ENCODE measurements around the gene FTO.

Gene FTO

DNA sequence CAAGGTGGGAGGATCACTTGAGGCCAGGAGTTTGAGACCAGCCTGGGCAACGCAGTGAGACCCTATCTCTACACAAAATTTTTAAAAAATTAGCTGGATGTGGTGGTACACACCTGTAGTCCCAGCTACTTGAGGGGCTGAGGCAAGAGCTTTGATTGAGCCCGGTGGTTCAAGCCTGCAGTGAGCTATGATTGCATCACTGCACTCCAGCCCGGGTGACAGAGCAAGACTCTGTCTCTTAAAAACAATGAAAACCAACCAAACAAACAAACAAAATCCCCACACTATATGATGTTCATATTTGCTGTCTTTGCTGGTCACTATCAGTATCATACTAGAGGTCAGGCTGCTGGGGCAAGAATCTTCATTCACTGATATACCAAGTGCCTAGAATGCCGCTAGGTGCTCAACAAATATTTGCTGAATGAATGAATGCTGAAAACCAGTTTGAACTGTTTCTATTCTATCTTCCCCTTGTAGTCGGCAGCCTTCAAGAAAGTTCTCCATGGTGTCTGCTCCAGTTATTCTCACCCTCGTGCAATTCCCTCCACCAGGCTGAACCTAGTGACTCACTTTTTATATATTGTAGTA is 455.6 kb downstream of the FTO start:
- DNase-seq (ENCODE audit: low spot score) = no peak

DNA sequence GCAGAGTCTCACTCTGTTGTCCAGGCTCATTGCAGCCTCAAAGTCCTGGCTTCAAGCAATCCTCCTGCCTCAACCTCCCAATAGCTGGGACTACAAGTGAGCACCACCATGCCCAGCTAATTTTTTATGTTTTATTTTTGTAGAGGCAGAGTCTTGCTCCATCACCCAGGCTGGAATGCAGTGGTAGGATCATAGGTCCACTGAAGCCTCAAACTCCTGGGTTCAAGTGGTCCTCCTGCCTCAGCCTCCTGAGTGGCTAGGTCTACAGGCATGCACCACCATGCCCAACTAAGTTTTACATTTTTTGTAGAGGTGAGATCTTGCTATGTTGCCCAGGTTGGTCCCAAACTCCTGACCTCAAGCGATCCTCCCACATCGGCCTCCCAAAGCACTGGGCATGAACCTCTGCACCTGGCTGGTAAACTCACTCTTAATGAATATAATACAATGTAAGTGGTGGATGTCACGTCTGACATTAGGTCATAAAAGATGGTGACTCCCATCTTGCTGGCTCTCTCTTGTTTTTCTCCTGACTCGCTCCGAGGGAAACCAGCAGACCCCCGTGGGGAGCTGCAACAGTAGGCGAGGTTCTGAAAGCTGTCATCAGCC is 456.4 kb downstream of the FTO start:
- no peak for DNase-seq (ENCODE audit: low spot score)

DNA sequence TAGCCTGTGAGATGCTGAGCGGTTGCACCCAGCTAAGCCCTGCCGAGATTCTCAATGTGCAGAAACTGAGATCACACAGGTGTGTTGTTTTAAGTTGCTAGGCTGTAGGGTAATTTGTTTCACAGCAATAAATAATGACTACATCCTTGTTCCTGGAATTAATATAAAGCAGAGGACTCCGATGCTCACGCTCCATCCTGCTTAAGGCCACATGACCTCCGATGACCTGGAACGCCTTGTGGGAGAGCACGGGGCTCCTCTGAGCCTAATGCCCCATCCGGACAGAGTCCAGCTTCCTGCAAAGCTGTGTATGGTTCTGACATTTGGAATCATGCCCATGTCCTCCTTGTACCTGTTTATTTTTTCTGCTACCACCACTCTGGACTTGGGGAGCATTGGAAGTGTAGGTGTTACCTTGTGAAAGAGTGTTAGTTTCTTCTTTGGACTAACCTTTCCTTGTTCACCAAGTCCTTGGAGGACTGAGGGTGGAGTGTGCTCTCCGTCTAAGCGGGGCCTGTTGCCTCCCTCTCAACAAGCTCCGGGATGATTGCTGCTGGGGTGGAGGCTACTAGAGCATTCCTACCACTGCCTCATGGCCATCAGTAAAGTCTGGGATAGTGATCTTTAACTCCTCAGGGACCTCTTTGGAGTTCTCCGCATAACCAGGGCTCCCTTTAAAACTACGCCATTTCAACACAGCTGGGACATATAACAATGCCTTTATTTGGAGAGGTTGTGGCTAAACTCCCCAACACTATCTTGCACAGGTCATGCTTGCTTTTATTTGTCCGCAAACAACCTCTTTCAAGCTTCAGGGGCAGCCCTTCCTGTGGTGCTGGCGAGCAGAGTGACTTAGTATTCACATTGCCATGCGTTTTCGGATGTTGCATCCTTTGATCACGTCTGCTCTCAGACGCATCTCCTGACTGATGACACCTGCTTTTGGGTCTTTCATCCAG is 457.3 kb downstream of the FTO start:
- DNase-seq (ENCODE audit: low spot score) = no peak

DNA sequence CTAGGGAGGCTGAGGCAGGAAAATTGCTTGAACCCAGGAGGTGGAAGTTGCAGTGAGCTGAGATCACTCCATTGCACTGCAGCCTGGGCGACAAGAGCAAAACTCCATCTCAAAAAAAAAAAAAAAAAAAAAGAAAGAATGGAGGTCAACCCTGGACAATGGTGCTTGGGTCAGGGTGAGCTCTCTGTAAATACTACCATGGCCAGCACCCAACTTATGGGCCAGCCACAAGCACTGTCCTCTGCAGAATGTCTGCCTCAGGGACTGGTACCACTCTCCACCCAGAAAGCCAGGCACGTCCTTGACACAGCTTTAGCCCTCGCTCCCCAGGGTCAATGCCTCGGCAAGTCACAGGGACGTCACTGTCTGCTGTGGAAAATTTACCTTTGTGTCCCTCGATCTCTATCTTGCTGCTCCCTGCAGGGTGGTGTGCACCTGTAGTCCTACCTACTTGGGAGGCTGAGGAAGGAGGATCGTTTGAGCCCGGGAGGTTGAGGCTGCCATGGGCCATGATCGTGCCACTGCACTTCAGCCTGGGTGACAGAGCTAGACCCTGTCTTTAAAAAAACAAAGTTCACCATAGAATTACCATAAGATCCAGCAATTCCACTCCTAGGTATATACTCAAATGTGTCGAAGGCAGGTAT is 459.4 kb downstream of the FTO start:
- no peak for DNase-seq (ENCODE audit: low spot score)

DNA sequence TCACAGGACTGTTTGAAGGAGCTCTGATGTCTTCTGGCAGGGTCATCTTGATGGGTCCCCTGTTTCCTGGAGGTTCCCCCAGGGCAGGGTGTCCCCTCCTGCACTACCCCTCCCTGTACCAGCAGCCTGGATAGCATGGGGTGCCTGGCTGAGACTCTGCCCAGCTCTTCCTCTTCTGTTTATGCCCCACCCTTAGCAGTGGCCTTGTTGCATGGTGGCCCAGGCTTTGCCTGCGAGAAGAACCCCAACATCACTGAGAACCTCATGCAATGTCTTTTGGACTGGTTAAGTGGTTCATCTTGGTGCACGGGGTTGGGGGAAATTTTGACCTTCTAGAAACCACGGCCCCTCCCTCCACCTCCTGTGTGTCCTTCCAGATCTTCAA is 460.8 kb downstream of the FTO start:
- DNase-seq (ENCODE audit: low spot score) = no peak

DNA sequence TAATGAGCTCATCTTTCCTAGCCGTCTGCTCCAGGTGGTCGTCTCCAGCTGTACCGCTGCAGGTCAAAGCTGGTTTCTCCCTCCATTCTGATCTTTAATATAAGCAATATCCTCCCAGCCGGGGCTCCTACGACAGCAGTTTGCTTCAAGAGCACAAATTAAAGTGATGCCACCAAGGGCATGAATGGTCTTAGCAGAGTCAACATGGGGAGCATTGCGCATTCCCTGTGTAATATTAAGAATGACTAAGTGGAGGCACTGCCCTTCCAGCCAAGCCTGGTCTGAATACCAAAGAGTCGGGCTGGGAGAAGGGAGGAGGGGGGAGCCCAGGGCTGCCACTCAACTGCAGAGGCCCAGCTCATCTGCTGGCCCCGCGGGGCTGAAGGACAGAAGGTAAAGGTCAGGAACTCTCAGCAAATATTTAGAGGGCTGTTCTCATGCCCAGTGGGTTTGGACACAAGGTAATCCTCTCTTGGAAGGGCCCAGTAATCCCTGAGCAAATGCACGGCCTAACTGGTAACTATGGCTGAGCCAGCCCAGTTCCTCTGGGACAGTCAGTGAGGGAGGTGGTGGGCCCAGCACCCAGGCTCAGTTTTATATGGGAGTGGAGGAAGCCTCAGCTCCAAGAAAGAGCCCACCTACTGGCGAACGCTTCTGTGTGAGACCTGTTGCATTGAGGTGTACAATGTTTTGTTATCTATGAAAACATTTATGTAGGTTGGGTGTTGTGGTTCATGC is 461.4 kb downstream of the FTO start:
- DNase-seq (ENCODE audit: low spot score) = no peak

DNA sequence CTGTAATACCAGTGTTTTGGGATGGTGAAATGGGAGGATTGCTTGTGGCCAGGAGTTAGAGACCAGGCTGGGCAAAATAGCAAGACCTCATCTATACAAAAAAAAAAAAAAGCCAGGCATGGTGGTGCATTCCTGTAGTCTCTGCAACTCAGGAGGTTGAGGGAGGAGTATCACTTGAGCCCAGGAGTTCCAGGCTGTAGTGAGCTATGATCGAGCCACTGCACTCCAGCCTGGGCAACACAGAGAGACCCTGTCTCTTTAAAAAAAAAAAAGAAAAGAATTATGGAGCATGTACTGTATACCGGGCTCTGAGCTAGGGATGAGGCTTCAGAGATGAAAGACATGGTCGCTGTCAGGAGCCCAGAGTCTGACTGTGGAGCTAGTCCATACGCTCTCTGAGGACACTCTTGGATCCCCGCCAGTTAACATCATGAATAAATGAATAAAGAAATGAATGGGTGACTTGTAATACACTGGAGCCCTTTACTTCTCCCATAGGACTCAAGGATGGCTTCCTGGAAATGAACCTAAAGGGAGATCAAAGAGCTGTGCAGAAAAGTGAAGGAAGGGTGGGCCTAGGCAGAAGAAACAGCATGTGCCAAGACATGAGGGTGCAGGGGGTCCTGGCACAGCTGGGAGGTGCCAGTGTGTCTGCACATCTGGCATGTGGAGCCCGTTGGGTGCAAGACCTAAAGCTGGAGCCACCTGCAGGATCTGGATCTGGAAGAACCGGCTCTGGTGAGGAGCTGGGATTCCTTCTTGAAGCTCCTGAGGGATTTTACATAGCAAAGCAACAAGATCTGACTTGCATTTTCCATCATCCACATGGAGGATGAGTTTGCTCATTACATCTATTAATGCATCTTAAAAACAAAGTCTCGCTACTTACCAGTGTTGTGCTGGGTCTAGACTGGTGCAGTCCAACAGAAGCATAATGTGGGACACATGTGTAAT is 462.2 kb downstream of the FTO start:
- DNase-seq (ENCODE audit: low spot score) = no peak

DNA sequence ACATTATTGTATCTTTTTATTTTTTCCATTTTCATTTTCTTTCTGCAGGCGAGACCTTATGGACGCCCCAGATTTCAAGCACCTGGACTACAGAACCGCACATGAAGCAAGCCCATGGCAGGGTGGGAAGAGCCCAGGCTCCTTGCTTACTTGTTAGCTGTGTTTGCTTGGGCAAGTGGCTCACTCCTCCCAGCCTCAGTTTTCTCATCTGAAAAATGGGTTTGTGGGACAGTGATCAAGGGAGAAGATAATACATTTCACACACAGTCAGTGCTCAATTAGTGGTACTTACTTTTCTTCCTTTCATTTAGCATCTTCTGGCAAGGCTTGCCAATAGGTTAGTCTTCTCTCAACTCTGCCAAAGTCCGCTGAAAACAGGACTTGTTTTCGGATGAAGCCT is 465.2 kb downstream of the FTO start:
- no peak for DNase-seq (ENCODE audit: low spot score)

DNA sequence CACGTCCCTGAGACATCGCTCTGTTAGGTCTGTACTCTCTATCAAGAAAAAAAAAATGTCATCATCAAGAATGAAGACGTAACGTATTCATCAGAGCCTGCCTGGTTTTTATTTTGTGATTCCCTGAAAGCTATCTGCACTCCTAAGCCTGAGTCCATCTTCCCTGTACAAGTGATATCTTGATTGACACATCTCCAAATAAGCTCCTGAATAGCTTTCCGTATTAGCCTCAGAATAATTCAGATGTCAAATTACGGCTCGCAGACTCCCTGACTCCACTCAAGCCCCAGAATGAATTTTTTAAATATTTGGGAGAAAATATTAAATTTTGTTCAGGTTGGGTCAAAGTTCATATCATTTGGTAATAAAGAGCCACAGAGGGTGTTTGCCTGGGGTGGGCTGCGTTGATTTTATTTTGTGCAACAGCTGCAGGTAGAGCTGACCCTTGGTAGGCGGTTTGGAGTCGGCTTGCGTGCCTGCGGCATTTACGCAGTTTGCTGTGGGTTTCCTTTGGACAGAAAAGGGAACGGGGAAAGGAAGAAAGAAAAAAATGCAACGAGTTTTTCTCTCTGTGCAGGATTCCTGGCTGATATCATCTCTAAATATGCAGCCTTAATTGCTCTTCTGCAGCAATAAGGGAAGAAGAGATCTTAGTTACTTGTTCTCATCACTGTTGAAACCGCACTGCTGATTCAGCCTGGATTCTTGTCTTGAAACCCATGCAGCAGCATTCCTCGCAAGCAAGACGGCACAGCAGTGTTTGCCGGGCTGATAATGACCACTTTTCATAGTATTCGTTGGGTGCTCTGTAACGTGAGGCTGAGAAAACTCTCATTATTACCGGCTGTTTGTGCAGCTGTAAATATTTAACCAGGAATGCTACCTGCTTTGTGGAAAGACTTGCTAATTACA is 467.9 kb downstream of the FTO start:
- DNase-seq (ENCODE audit: low spot score) = no peak

DNA sequence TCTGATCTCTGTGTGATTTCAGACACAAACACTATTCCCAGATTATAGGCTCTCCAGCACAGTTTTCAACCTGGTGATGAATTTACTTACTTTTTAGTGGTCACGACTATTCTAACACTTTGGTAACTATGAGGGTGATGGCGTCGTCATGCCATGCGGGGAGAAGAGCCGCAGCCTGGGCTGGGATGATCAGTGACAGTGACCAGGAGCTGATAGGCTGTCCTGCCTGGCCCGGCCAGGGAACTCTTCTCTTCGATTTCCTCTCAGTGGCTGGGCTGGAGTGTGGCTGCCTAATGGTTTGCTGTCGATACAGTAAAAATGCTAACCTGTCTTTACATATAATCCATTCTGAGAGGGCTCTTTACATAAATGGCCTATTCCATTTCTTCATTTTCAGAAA is 469.5 kb downstream of the FTO start:
- no peak for DNase-seq (ENCODE audit: low spot score)

DNA sequence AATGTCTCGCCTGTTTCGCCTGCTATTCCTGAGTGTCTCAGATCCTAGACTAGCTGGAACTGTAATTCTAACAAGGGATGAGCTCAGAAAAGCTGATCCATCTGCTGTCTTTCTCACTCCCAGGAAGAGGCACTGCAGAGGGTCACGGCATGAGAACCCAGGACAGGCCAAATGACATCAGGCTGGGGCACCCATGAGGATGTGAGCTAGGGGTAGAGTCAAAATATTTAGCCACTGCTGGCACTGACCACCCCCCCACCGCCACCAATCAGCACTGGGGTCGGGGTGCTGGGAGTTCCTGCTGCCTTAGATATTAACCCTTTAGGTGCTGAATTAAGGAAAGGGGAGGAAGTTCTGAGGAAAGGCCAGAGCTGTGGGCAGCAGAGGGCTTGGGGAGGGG is 470.2 kb downstream of the FTO start:
- no peak for DNase-seq (ENCODE audit: low spot score)

DNA sequence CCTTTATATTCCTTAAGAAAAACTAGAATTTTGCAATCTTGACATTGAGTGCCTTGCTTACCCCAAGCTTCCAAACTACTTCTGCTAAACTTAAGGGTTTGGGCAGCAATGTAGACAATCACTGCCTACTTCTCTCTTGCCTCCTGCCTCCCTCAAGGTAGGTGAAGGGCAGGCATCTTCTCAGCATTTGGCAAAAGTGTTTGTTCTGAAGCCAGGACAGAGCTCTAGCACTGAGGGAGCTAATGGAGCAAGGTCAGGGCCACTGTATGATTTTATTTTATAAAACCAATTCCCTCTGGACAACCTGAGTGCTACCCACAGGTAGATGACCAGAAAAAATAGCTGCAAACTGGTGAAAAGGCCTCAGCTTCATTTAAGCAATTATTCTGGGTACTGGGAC is 470.8 kb downstream of the FTO start:
- no peak for DNase-seq (ENCODE audit: low spot score)

DNA sequence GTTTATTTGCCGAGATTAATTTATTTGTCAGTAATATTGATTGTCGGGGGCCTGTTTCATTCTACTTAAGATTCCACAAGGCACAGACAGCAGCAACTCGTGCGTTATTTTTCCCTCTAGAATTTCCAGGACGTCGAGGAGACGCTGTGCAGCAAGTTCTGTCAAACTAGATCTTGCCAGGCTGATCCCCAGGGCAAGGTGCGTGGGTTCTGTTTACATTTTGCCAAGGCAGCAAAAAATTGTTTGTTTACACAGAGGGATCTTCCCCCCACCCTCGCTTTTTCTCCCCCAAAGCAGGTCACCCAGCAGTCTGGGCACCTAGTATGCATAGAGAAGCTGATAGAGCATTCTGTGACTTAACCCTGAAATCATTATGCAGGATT is 471.2 kb downstream of the FTO start:
- no peak for DNase-seq (ENCODE audit: low spot score)

DNA sequence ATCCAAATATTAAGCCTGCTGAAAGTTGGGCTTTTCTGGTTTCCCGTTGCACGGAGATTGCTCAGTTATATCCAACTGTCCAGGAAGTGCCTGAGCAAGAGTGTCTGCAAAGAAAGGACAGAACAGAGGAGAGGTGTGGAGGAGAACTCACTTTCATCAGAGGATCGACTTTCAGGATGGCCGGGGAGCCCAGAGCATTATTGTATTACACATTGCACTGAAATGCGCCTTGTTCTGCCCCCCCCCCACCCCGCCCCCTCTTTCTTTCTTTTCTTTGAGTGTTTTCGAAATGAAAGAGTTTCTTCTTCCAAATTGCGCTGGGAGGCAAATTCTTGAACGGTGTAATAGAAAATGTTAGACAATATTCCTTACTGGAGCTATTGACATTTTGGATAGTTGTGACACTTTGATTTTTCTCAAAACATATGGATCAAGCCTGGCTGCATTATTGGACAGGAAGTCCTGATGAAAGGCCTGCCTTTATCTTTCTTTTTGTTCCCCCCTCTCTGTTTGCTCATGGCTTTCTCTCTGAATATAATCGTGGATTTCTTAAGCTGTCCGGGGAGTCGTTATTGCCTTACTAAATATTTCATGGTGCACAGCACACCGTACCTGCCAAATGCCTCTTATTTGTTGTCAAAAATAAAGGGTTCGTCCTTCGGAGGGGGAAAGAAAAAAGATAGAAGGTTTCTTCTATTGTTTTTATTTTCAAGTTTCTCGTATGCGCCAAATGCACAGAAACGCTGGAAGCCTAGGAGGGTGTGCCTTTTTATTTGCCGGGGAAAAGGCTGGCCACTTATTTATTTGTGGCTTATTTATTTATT is 471.8 kb downstream of the FTO start:
- no peak for DNase-seq (ENCODE audit: low spot score)

DNA sequence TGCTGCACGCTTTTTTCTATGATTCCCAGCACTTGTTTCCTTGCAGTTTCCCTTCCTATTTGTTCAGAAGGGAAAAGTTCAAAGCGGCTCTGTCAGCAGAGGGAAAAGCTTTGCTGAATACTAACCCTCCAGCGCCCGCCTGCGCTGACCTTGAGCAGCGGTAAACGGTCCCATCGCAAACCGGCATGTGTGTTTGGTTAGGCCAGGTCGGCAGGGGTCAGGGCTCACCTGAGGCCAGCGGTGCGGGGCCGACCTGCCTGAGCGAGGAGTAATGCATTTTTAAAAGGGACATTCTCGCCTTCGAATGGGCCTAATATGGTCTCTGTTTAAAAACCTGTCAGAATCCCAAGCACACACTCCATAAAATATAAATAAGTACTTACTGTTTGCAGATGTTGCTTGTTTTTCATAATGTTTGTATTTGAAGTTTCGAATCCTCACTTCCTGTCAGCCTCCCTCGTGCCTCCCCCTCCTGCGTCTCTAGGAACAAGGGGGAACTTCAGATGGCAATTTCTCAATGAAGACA is 472.5 kb downstream of the FTO start:
- no peak for DNase-seq (ENCODE audit: low spot score)

DNA sequence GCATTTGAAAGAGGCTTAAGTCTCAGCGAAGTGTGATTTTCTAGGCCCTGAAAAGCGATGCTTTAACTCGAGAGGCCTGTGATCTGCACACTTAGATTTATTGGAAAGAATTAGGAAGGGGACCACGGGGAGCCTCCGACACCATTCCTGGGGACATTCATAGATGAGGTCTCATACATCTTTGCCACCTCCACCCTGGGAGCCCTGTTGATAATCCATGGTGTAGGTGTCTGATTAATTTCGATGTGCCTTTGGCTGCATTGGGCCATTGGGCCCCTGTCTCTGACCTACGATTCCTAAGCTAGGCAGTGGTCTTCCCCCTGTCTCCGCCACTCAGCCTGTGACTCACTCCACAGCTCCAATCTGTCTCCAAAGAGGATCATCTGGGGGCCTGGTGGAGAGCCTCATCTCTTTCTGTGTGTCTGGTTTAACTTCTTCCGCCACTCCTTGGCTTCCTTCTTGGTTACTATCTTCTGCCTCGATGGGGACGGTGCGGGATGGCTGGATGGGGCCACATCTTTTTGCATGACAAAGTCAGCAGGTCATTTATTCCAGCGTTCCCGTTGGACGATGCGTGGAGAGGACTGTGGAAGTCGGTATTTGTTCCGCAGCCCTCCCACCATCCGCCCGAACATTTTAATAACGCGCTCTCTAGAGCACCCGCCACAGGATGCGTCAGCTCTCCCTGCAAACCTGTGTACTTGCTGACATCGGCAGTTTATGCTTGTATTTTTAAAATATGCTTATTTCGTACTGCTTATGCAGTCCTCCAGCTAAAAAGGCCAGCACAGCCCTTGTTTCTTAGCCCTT is 473.3 kb downstream of the FTO start:
- no peak for DNase-seq (ENCODE audit: low spot score)

DNA sequence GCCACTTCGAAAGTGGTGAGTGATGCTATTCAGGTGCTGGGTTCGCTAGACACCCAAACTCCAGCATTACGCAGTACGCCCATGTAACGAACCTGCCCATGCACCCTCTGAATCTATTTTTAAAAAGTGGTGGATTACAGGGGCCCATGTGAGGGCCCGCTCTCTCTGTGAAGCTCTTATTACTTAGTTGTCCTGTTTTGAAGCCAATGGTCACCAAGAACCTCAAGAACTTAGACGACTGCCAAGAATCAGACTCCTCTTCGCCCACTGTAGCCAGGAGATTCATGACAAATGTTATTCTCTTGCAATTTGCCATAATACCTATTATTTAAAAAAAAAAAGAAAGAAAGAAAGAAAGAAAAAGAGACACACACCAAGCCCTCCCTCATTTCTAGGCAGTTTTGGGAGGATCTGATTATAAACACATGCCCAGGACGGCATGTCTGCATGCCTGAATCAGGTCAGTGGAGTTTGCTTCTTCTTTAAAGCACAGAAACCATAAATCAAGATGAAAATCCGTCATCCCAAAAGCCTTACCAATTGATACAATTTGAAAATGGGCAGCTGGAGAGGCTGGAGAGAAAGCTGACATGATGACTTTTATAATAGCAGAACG is 474.0 kb downstream of the FTO start:
- DNase-seq (ENCODE audit: low spot score) = no peak
